ENCODE results near the gene GALNT17. TPM values are rescaled to one million over a fixed set of nuclear protein-coding genes. Genes with fewer than 3 reads are reported as not detected.

Gene GALNT17
- polyA plus RNA-seq: 15.7 and 17.6 TPM in 2 replicates
- 37.2 and 41.6 TPM in 2 replicates for polyA minus RNA-seq

- H3K27ac ChIP-seq (ENCODE audit: low read length): peak within 1 kb of the TSS; percentile 69
- H2AFZ ChIP-seq (ENCODE audit: low read depth, low read length): peak within 1 kb of the TSS; percentile 69
- H3K9me2 ChIP-seq (ENCODE audit: insufficient read depth, low read length): no peaks in the 10 kb centered on the region
- peaks cover 4% of the 10 kb centered on the region for H3K79me2 ChIP-seq (replicated peaks; ENCODE audit: insufficient read depth, low read length)
- no peak for TF ChIP-seq RAD21 (conservative IDR thresholded peaks at IDR 0.05)
- TF ChIP-seq TAF1 (IDR thresholded peaks at IDR 0.05; ENCODE audit: low read depth): no peak
- TF ChIP-seq SMC3 (conservative IDR thresholded peaks at IDR 0.05; ENCODE audit: poor library complexity): no peak
- TF ChIP-seq EP300 (conservative IDR thresholded peaks at IDR 0.05; ENCODE audit: poor library complexity, severe bottlenecking): no peak
- no peak for TF ChIP-seq CTCF (IDR thresholded peaks at IDR 0.05; ENCODE audit: poor library complexity, severe bottlenecking)
- no peak for TF ChIP-seq MXI1 (conservative IDR thresholded peaks at IDR 0.05; ENCODE audit: poor library complexity, severe bottlenecking)
- TF ChIP-seq POLR2AphosphoS5 (IDR thresholded peaks at IDR 0.05): no peak
- no peaks in the 10 kb centered on the region for H3K9me3 ChIP-seq (ENCODE audit: low read length)
- no peaks in the 10 kb centered on the region for H3F3A ChIP-seq (ENCODE audit: insufficient read depth, low read length, poor library complexity, severe bottlenecking)
- peak within 1 kb of the TSS; percentile 100 for H3K4me3 ChIP-seq (ENCODE audit: low read length)
- peaks cover 28% of the 10 kb centered on the region for H3K27me3 ChIP-seq (ENCODE audit: insufficient read depth, low read depth, low read length)
- peaks cover 5% of the 10 kb centered on the region for H4K20me1 ChIP-seq (ENCODE audit: insufficient read depth)
- H3K4me2 ChIP-seq (ENCODE audit: low read length): peak within 1 kb of the TSS; percentile 68
- peak within 1 kb of the TSS; percentile 69 for H3K9ac ChIP-seq (ENCODE audit: low read length)
- H3K36me3 ChIP-seq (ENCODE audit: insufficient read depth, low read length): no peaks in the 10 kb centered on the region
These were observed at the start of gene GALNT17 for GRCh38 chr7:71132127-71132376. Gene GALNT17, plus strand, starts transcription at chr7:71132144.

- Histone ChIP-seq H3K4me3 (ENCODE audit: low read length) (no peak overlapping the region), H2AFZ (ENCODE audit: low read depth, low read length) (no peak overlapping the region), H3K27ac (ENCODE audit: low read length) (no peak overlapping the region), H3K4me2 (ENCODE audit: low read length) (no peak overlapping the region), H3K79me2 (replicated peaks; ENCODE audit: insufficient read depth, low read length) (no peaks in the 10 kb centered on the region), H3F3A (ENCODE audit: insufficient read depth, low read length, poor library complexity, severe bottlenecking) (no peaks in the 10 kb centered on the region), H3K9me2 (ENCODE audit: insufficient read depth, low read length) (no peaks in the 10 kb centered on the region), H3K36me3 (ENCODE audit: insufficient read depth, low read length) (no peaks in the 10 kb centered on the region), H3K9me3 (ENCODE audit: low read length) (peaks cover 4% of the 10 kb centered on the region), H3K27me3 (ENCODE audit: insufficient read depth, low read depth, low read length) (no peaks in the 10 kb centered on the region), H4K20me1 (ENCODE audit: insufficient read depth) (no peaks in the 10 kb centered on the region), H3K9ac (ENCODE audit: low read length) (no peak overlapping the region)
- TF ChIP-seq SMC3 (conservative IDR thresholded peaks at IDR 0.05; ENCODE audit: poor library complexity): no peak
- TF ChIP-seq EP300 (conservative IDR thresholded peaks at IDR 0.05; ENCODE audit: poor library complexity, severe bottlenecking): no peak
- no peak for TF ChIP-seq MXI1 (conservative IDR thresholded peaks at IDR 0.05; ENCODE audit: poor library complexity, severe bottlenecking)
These were observed 36.6 kb upstream of the GALNT17 start for GRCh38 chr7:71095266-71095860.

GRCh38 chr7:71096351-71096750, 35.6 kb upstream of the GALNT17 start:
- Histone ChIP-seq H3K79me2 (replicated peaks; ENCODE audit: insufficient read depth, low read length) (no peaks in the 10 kb centered on the region), H3K4me2 (ENCODE audit: low read length) (no peak overlapping the region), H3K9ac (ENCODE audit: low read length) (no peak overlapping the region), H3K27me3 (ENCODE audit: insufficient read depth, low read depth, low read length) (no peaks in the 10 kb centered on the region), H3F3A (ENCODE audit: insufficient read depth, low read length, poor library complexity, severe bottlenecking) (no peaks in the 10 kb centered on the region), H2AFZ (ENCODE audit: low read depth, low read length) (no peak overlapping the region), H4K20me1 (ENCODE audit: insufficient read depth) (no peaks in the 10 kb centered on the region), H3K4me3 (ENCODE audit: low read length) (no peak overlapping the region), H3K9me3 (ENCODE audit: low read length) (peaks cover 4% of the 10 kb centered on the region), H3K36me3 (ENCODE audit: insufficient read depth, low read length) (no peaks in the 10 kb centered on the region), H3K9me2 (ENCODE audit: insufficient read depth, low read length) (no peaks in the 10 kb centered on the region), H3K27ac (ENCODE audit: low read length) (no peak overlapping the region)
- TF ChIP-seq EZH2 (IDR thresholded peaks at IDR 0.05; ENCODE audit: borderline replicate concordance, insufficient read depth, low read length, poor library complexity, severe bottlenecking) (no peak), EP300 (conservative IDR thresholded peaks at IDR 0.05; ENCODE audit: poor library complexity, severe bottlenecking) (no peak), SMC3 (conservative IDR thresholded peaks at IDR 0.05; ENCODE audit: poor library complexity) (no peak), RAD21 (conservative IDR thresholded peaks at IDR 0.05) (no peak), TAF1 (IDR thresholded peaks at IDR 0.05; ENCODE audit: low read depth) (no peak), CTCF (IDR thresholded peaks at IDR 0.05; ENCODE audit: poor library complexity, severe bottlenecking) (no peak), MXI1 (conservative IDR thresholded peaks at IDR 0.05; ENCODE audit: poor library complexity, severe bottlenecking) (no peak)

Measured in neural cell (in vitro differentiated cells).